Measurements from ENCODE around the gene ZNF474.

GRCh38 chr5:122129306-122129705 lies at the start of gene ZNF474:
- TF ChIP-seq EZH2 (IDR thresholded peaks at IDR 0.05; ENCODE audit: insufficient read depth, low read length) (no peak), CTCF (IDR thresholded peaks at IDR 0.05; ENCODE audit: insufficient read depth, low read depth, low read length) (no peak)

Measured in astrocyte (in vitro differentiated cells and primary cell).